GM12878 (cell line): Measurements from ENCODE around the gene DDX10. TPM values are rescaled to one million over a fixed set of nuclear protein-coding genes. Genes with fewer than 3 reads are reported as not detected.

Source experiments
- ATF2 ChIP-seq: IDR thresholded peaks from 2 replicates; pipeline ENCODE4 v1.6.1; 2012; ENCODE audit warnings: low read length, inconsistent platforms
- BHLHE40 ChIP-seq, 2 experiments: fragments of 450-650 bp in 1 of 2; IDR thresholded peaks; 2 replicates each; pipeline ENCODE4 v1.6.1; 2011 to 2017; ENCODE audit warnings: low read depth in 2 of 2, borderline replicate concordance in 1 of 2, improper control_type of control experiment in 1 of 2, low read length in 1 of 2, mild to moderate bottlenecking in 1 of 2
- CEBPB ChIP-seq, 2 experiments: fragments of 150-350 bp in 1 of 2; IDR thresholded peaks; 2 replicates each; pipeline ENCODE4 v1.6.1; 2012 to 2014; ENCODE audit warnings: low read depth in 2 of 2, low read length in 2 of 2, borderline replicate concordance in 1 of 2, inconsistent platforms in 1 of 2
- CUX1 ChIP-seq: IDR thresholded peaks from 2 replicates; pipeline ENCODE4 v1.6.1; 2012; ENCODE audit warnings: improper control_type of control experiment, low read depth, low read length; ENCODE audit not compliant: insufficient replicate concordance
- E2F4 ChIP-seq: IDR thresholded peaks from 2 replicates; pipeline ENCODE4 v1.6.1; 2012; ENCODE audit warnings: low read depth, low read length, improper control_type of control experiment
- EP300 ChIP-seq, 2 experiments: fragments of 150-350 bp in 1 of 2; IDR thresholded peaks; 2 replicates each; pipeline ENCODE4 v1.6.1; 2011 to 2012; ENCODE audit warnings: low read depth in 2 of 2, low read length in 2 of 2, borderline replicate concordance in 1 of 2, improper control_type of control experiment in 1 of 2, inconsistent platforms in 1 of 2; ENCODE audit not compliant: control insufficient read depth in 1 of 2
- ESRRA ChIP-seq: IDR thresholded peaks from 2 replicates; pipeline ENCODE4 v1.6.1; 2012; ENCODE audit warnings: mild to moderate bottlenecking, low read length, improper control_type of control experiment
- FOXK2 ChIP-seq: fragments of 450-650 bp; IDR thresholded peaks from 2 replicates; pipeline ENCODE4 v1.6.1; 2017; ENCODE audit warnings: mild to moderate bottlenecking, moderate library complexity
- HCFC1 ChIP-seq: fragments of 150-350 bp; IDR thresholded peaks from 2 replicates; pipeline ENCODE4 v1.6.1; 2014; ENCODE audit warnings: low read length
- HDAC6 ChIP-seq: fragments of 200-600 bp; sonication (generic); IDR thresholded peaks from one replicate; pipeline ENCODE4 v1.8.0; 2017; ENCODE audit warnings: antibody characterized with exemption; ENCODE audit not compliant: unreplicated experiment
- IKZF2 ChIP-seq, 2 experiments: fragments of 450-650 bp; IDR thresholded peaks; 2 replicates each; pipeline ENCODE4 v1.6.1; 2017; ENCODE audit warnings: mild to moderate bottlenecking in 2 of 2, moderate library complexity in 2 of 2
- IRF3 ChIP-seq: fragments of 450-650 bp; IDR thresholded peaks from 2 replicates; pipeline ENCODE4 v1.6.1; 2014; ENCODE audit warnings: mild to moderate bottlenecking
- JUND ChIP-seq: IDR thresholded peaks from 2 replicates; pipeline ENCODE4 v1.6.1; 2012; ENCODE audit warnings: low read depth, mild to moderate bottlenecking, low read length, improper control_type of control experiment, moderate library complexity
- MYB ChIP-seq: fragments of 150-350 bp; IDR thresholded peaks from 2 replicates; pipeline ENCODE4 v1.6.1; 2014; ENCODE audit warnings: mild to moderate bottlenecking, low read depth, low read length, borderline replicate concordance
- NBN ChIP-seq: fragments of 450-650 bp; IDR thresholded peaks from 2 replicates; pipeline ENCODE4 v1.6.1; 2016
- NFYB ChIP-seq: IDR thresholded peaks from 2 replicates; pipeline ENCODE4 v1.6.1; 2011; ENCODE audit warnings: low read depth, mild to moderate bottlenecking, low read length, improper control_type of control experiment, moderate library complexity; ENCODE audit not compliant: insufficient read depth
- NR2C2 ChIP-seq: IDR thresholded peaks from 2 replicates; pipeline ENCODE4 v1.6.1; 2011; ENCODE audit warnings: borderline replicate concordance, low read depth; ENCODE audit not compliant: control insufficient read depth, insufficient read length
- RAD21 ChIP-seq: IDR thresholded peaks from 2 replicates; pipeline ENCODE4 v1.6.1; 2011; ENCODE audit warnings: mild to moderate bottlenecking, low read depth, low read length, moderate library complexity; ENCODE audit not compliant: insufficient read depth
- RCOR1 ChIP-seq: conservative IDR thresholded peaks from 2 replicates; pipeline ENCODE4 v1.6.1; 2012; ENCODE audit warnings: low read depth, low read length, improper control_type of control experiment
- WRNIP1 ChIP-seq: IDR thresholded peaks from 2 replicates; pipeline ENCODE4 v1.6.1; 2011; ENCODE audit warnings: low read depth, low read length, improper control_type of control experiment, borderline replicate concordance
- YBX1 ChIP-seq: fragments of 450-650 bp; IDR thresholded peaks from 2 replicates; pipeline ENCODE4 v1.6.1; 2016; ENCODE audit warnings: antibody characterized with exemption
- ZBED1 ChIP-seq: IDR thresholded peaks from 2 replicates; pipeline ENCODE4 v1.6.1; 2016; ENCODE audit warnings: borderline replicate concordance
- polyA plus RNA-seq, 11 experiments: library from polyadenylated mRNA; depleted of rRNA in 4 of 11; unstranded in 6 of 11; stranded (reverse) in 5 of 11; fragments of >200 nt; fragmentation: Nextera tagmentation in 4 of 11; fragmentation: Illumina TruSeq in 1 of 11; extraction: Ambion mirVana in 4 of 11; extraction: Trizol in 1 of 11; gene quantifications; 1 replicate in 1 of 11; 2 replicates in 10 of 11; pipeline versions ENCODE4 v1.2.1 to v1.2.3, GENCODE V29; 2011 to 2016; ENCODE audit warnings: inconsistent platforms in 2 of 11, missing spikeins in 2 of 11, low read depth in 1 of 11
- total RNA-seq, 4 experiments: library from RNA; depleted of rRNA in 3 of 4; stranded (reverse); fragments of >200 nt in 3 of 4; fragmentation: Illumina TruSeq in 1 of 4; extraction: Trizol in 1 of 4; gene quantifications; 2 replicates each; pipeline versions ENCODE4 v1.2.1 to v1.2.3, GENCODE V29; 2013 to 2021

Gene DDX10
- total and polyA plus RNA-seq, 10 of the 15 experiments (the other 5 are each of a cell fraction or from before 2014, with no cell fraction given): 20.9 to 51.5 (median 31.9) TPM

GRCh38 chr11:108647701-108648527 lies 17.0 kb upstream of the DDX10 start (continued):
- no peak for TF ChIP-seq NR2C2
- TF ChIP-seq ESRRA: no peak
- no peak for TF ChIP-seq E2F4
- no peak for TF ChIP-seq JUND
- TF ChIP-seq IKZF2 (IDR thresholded peaks at IDR 0.05): no peak
- TF ChIP-seq EP300 (IDR thresholded peaks at IDR 0.05; ENCODE audit: borderline replicate concordance in 1 of 2, control insufficient read depth in 1 of 2, low read depth in 2 of 2, low read length in 2 of 2): no peak
- no peak for TF ChIP-seq MYB
- TF ChIP-seq FOXK2: no peak
- TF ChIP-seq ATF2: no peak
- TF ChIP-seq HCFC1: no peak
- no peak for TF ChIP-seq NFYB
- no peak for TF ChIP-seq HDAC6
- no peak for TF ChIP-seq CUX1
- TF ChIP-seq RAD21: peak; percentile 99
- no peak for TF ChIP-seq IRF3
- no peak for TF ChIP-seq NBN
- TF ChIP-seq ZBED1: no peak
- no peak for TF ChIP-seq RCOR1
- TF ChIP-seq BHLHE40 (IDR thresholded peaks at IDR 0.05; ENCODE audit: borderline replicate concordance in 1 of 2, low read depth in 2 of 2, low read length in 1 of 2): no peak
- no peak for TF ChIP-seq WRNIP1
- no peak for TF ChIP-seq CEBPB (IDR thresholded peaks at IDR 0.05; ENCODE audit: borderline replicate concordance in 1 of 2, low read depth in 2 of 2, low read length in 2 of 2)
- TF ChIP-seq YBX1: no peak
